Gastroesophageal sphincter (tissue), 4 donors: ENCODE data around the gene CAPN12. TPM values are rescaled to one million over a fixed set of nuclear protein-coding genes. Genes with fewer than 3 reads are reported as not detected.
"Not testable (repeated sequence)": the region's sequence is repeated elsewhere in the genome, so short reads cannot be mapped to it uniquely, and the experiment has no call there.

Experiments used
- ATAC-seq: fragments of 150-250 bp; one replicate; pipeline ENCODE4 v1.9.1; 2016; ENCODE audit warnings: mild to moderate bottlenecking, moderate library complexity
- H3K27ac ChIP-seq, 4 donors: fragments of 200-600 bp; sonication (generic) in 3 of 4; 1 replicate in 3 of 4; 2 replicates in 1 of 4; pipeline ENCODE4 v1.5.1; 2016 to 2019
- H3K27me3 ChIP-seq: fragments of 200-600 bp; sonication (generic); one replicate; pipeline ENCODE4 v1.5.1; 2019
- H3K36me3 ChIP-seq, 2 donors: fragments of 200-600 bp; sonication (generic); one replicate each; pipeline ENCODE4 v1.5.1; 2019; ENCODE audit warnings: control low read depth in 1 of 2
- H3K4me1 ChIP-seq, 3 donors: fragments of 200-600 bp; sonication (generic); 1 replicate in 2 of 3; 2 replicates in 1 of 3; pipeline ENCODE4 v1.5.1; 2016 to 2019; ENCODE audit warnings: control low read depth in 2 of 3
- H3K4me3 ChIP-seq, 2 donors: fragments of 200-600 bp; sonication (generic); one replicate each; pipeline ENCODE4 v1.5.1; 2019; ENCODE audit warnings: mild to moderate bottlenecking in 1 of 2, moderate library complexity in 1 of 2
- H3K9me3 ChIP-seq, 3 donors: fragments of 200-600 bp; sonication (generic); one replicate each; pipeline ENCODE4 v1.5.1; 2017 to 2019; ENCODE audit warnings: control low read depth in 2 of 3
- CTCF ChIP-seq, 4 experiments: fragments of 200-600 bp in 2 of 4; fragments of 450-650 bp in 2 of 4; sonication (generic) in 1 of 4; IDR thresholded peaks; one replicate each; pipeline ENCODE4 v1.5.1; 2017 to 2019; ENCODE audit warnings: antibody characterized with exemption in 4 of 4, mild to moderate bottlenecking in 2 of 4, moderate library complexity in 2 of 4
- EP300 ChIP-seq: sonication (generic); formaldehyde crosslinking; IDR thresholded peaks from one replicate; pipeline ENCODE4 v1.6.1; 2017; ENCODE audit warnings: antibody characterized with exemption, mild to moderate bottlenecking
- POLR2A ChIP-seq, 2 donors: fragments of 450-650 bp; IDR thresholded peaks; one replicate each; pipeline ENCODE4 v1.6.1; 2017; ENCODE audit warnings: antibody characterized with exemption in 2 of 2, mild to moderate bottlenecking in 2 of 2, moderate library complexity in 1 of 2
- POLR2AphosphoS5 ChIP-seq: sonication (generic); formaldehyde crosslinking; IDR thresholded peaks from one replicate; pipeline ENCODE4 v1.6.1; 2017; ENCODE audit warnings: antibody characterized with exemption
- WGBS, 2 donors: methylation state at CpG; one replicate each; pipeline ENCODE4 v1.1.5; 2018; ENCODE audit warnings: low coverage in 1 of 2; 5-methylcytosine and 5-hydroxymethylcytosine counted together
- total RNA-seq, 4 donors: library from RNA; depleted of rRNA; stranded (reverse); fragments of >200 nt; gene quantifications; one replicate each; pipeline ENCODE4 v1.1.0, GENCODE V29; 2016

CAPN12 gene
- total RNA-seq, 4 donors from 2014 or later = 0.93 to 2.2 (median 1.1) TPM; not detected in 1

DNA sequence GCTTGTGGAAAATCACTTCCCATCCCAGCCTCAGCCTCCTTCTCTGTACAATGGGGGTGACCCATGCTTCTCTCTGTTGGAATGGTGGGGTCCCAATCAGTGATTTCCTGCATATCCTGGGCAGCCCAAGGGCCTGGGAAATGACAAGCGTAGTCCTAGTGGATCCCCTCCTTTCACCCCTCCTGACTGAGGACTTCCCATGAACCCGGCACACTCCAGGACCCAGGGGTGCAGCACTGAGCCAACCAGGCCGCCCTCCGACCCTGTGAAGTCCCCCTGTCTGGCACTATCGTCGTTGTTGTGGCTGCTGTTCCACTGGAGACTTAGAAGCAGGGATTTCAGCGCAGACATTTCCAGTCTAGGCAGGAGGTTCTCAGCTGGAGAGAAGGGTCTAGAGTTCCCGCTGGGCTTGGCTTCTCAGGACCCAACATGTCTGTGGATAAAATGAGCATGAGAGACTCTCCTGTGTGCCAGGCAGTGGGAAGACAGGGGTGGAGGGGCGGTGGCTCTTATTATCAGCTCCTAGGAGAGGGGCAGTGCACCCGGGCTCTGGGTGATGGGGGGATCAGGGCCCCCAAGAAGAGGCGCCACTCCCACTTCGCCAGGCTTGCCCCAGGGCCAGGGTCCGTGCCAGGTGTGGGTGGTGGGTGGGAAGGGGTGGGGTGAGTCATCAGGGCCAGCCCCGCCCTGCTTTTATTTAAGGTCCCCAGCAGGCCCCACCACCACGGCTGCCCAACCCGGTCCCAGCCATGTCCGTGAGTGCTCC is 44.4 kb upstream of the CAPN12 start, which contains the start of gene LGALS7B:
Gene LGALS7B, plus strand, starts transcription at position 723 of the 766 bp plus-strand sequence. Its CDS starts 27 bp downstream, at position 750.
- no peaks in the 10 kb centered on the region for H3K9me3 ChIP-seq
- no peak within 1 kb of the TSS for H3K27ac ChIP-seq
- H3K36me3 ChIP-seq = no peaks in the 10 kb centered on the region
- no peak within 1 kb of the TSS for H3K4me3 ChIP-seq
- H3K27me3 ChIP-seq = no peaks in the 10 kb centered on the region
- TF ChIP-seq CTCF (IDR thresholded peaks at IDR 0.05) (no peak), POLR2A (IDR thresholded peaks at IDR 0.05) (no peak), EP300 (no peak), POLR2AphosphoS5 (no peak)
- 88% methylated on average over 4 of the region's 17 CpGs; no CpG with 5 or more reads in 1 of the 2 donors for WGBS, 2 donors
- ATAC-seq = no peak
- H3K4me1 ChIP-seq = peaks cover 0 to 7% (median 2%) of the 10 kb centered on the region in 3 donors

DNA sequence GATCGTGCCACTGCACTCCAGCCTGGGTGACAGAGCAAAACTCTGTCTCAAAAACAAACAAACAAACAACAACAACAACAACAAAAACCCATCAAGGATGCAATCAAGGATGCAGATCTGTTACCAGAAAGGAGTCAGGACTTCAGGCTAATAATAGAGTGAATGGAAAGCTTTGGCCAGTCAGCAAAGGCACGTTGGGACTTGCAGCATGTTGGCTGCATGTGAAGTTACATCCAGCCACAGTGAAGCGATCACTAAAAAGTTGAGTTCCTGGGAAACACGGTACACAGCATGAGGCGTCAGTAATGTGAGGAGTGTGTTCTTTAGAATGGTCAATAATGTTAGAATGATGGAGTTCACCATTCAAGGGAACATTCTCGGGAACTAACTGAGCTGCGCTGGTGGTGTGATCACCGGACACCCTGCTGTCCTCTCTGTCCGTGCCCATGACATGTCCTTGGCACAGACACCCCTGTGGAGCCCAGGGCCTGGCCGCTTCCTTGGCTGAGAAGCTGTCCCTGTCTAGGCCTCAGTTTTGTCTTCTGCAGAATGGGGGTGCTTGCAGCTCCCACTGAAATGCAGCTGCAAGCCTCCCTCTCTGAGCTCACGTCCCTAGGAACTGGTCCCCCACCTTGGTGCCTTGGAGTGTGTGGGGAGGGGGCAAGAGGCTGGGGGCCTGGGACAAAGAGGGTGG is 42.4 kb upstream of the CAPN12 start:
- Histone ChIP-seq H3K4me3 (no peak overlapping the region), H3K27me3 (peaks cover 6% of the 10 kb centered on the region), H3K27ac (no peak overlapping the region), H3K9me3 (no peaks in the 10 kb centered on the region), H3K36me3 (no peaks in the 10 kb centered on the region), H3K4me1 (no peaks in the 10 kb centered on the region)
- ATAC-seq = no peak
- TF ChIP-seq EP300 (no peak), POLR2A (IDR thresholded peaks at IDR 0.05) (no peak), CTCF (IDR thresholded peaks at IDR 0.05) (no peak), POLR2AphosphoS5 (no peak)
- 64 to 82% methylated on average over 6 of the region's 11 CpGs for whole genome bisulfite sequencing, 2 donors

DNA sequence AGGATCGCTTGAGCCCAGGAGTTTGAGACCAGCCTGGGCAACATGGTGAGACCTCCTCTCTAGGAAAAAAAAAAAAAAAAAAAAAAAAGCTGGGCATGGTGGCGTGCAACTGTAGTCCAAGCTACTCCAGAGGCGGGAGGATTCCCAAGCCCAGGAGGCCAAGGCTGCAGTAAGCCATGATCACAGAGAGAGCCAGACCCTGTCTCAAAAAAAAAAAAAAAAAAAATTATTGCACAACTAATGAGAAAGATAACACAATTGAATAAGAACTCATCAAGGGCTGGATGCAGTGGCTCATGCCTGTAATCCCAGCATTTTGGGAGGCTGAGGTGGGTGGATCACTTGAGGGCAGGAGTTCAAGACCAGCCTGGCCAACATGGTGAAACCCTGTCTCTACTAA is 41.8 kb upstream of the CAPN12 start:
- not testable (repeated sequence) for H3K36me3 ChIP-seq, H3K27ac ChIP-seq, ATAC-seq, H3K9me3 ChIP-seq, H3K4me3 ChIP-seq, H3K4me1 ChIP-seq
- H3K27me3 ChIP-seq = peaks cover 11% of the 10 kb centered on the region
- WGBS, 2 donors = 83% methylated on average over 1 of the region's 3 CpGs; no CpG with 5 or more reads in 1 of the 2 donors

DNA sequence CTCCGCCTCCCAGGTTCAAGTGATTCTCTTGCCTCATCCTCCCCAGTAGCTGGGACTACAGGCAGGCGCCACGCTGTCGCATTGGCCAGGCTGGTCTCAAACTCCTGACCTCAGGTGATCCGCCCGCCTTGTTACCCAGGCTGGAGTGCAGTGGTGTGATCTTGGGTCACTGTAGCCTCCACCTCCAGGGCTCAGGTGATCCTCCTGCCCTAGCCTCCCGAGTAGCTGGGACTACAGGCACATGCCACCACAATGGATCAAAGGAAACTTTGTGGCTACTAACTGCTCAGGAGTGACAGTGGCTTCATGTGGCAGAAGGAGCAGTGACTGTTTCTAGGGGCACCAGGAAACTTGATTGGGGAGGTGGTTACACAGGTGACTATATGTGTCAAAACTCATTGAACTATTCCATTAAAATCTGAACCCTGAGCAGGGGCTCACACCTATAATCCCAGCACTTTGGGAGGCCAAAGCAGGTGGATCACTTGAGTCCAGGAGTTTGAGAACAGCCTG is 41.0 kb upstream of the CAPN12 start:
- ATAC-seq = no peak
- WGBS, 2 donors = no CpG with 5 or more reads among the region's 7 CpGs
- Histone ChIP-seq H3K4me3 (no peak overlapping the region), H3K27me3 (peaks cover 16% of the 10 kb centered on the region), H3K4me1 (no peaks in the 10 kb centered on the region), H3K36me3 (no peaks in the 10 kb centered on the region), H3K27ac (no peak overlapping the region), H3K9me3 (no peaks in the 10 kb centered on the region)
- TF ChIP-seq POLR2AphosphoS5 (no peak), POLR2A (IDR thresholded peaks at IDR 0.05) (no peak), EP300 (no peak), CTCF (IDR thresholded peaks at IDR 0.05) (no peak)

- Histone ChIP-seq H3K9me3 (no peaks in the 10 kb centered on the region), H3K27me3 (peaks cover 18% of the 10 kb centered on the region), H3K27ac (no peak overlapping the region), H3K4me1 (no peaks in the 10 kb centered on the region), H3K36me3 (no peaks in the 10 kb centered on the region), H3K4me3 (no peak overlapping the region)
- 66 to 100% methylated on average over 2 of the region's 3 CpGs for WGBS, 2 donors
- TF ChIP-seq EP300 (no peak), POLR2AphosphoS5 (no peak), CTCF (IDR thresholded peaks at IDR 0.05) (no peak)
- ATAC-seq = no peak
These were observed 40.0 kb upstream of the CAPN12 start for GRCh38 chr19:38784224-38784623.

- peaks cover 24% of the 10 kb centered on the region for H3K27me3 ChIP-seq
- H3K36me3 ChIP-seq, H3K4me3 ChIP-seq, H3K4me1 ChIP-seq, H3K27ac ChIP-seq, H3K9me3 ChIP-seq, ATAC-seq: not testable (repeated sequence)
- WGBS, 2 donors = 70 to 77% methylated on average over 4 to 7 of the region's 13 CpGs
These were observed 37.9 kb upstream of the CAPN12 start for GRCh38 chr19:38782212-38782611.
